Colonic mucosa (tissue), 4 donors: ENCODE data around the gene SPTLC2. TPM values are rescaled to one million over a fixed set of nuclear protein-coding genes. Genes with fewer than 3 reads are reported as not detected.

Source experiments
- DNase-seq: peaks from one replicate; pipeline ENCODE4 v3.0.0-alpha.2; 2020
- H3K27ac ChIP-seq: fragments of 200-600 bp; one replicate; pipeline ENCODE4 v1.8.0; 2021
- H3K27me3 ChIP-seq: fragments of 200-600 bp; one replicate; pipeline ENCODE4 v1.8.0; 2021
- H3K36me3 ChIP-seq: fragments of 200-600 bp; one replicate; pipeline ENCODE4 v1.8.0; 2021
- H3K4me1 ChIP-seq: fragments of 200-600 bp; one replicate; pipeline ENCODE4 v1.8.0; 2021; ENCODE audit warnings: mild to moderate bottlenecking
- H3K4me3 ChIP-seq: fragments of 200-600 bp; one replicate; pipeline ENCODE4 v1.8.0; 2021
- H3K9ac ChIP-seq, 2 donors: one replicate each; pipeline ENCODE4 v1.7.0; 2013; ENCODE audit warnings: control low read depth in 2 of 2, low read depth in 2 of 2, low read length in 2 of 2
- H3K9me3 ChIP-seq: fragments of 200-600 bp; one replicate; pipeline ENCODE4 v1.8.0; 2021
- intact Hi-C: fragments of 100-400 bp; cut with DNase I; formaldehyde crosslinking; loops from one replicate; pipeline ENCODE4 v1.14.1; 2022
- total RNA-seq, 2 donors: library from RNA; stranded (reverse); fragmentation: NEBNext Ultra II Directional in 1 of 2; extraction: Animal tissue kit (Norgen Biotek cat#: 25700) in 1 of 2; gene quantifications; one replicate each; pipeline ENCODE4 v1.2.1, GENCODE V29; 2021
- TF ChIP-seq, protein P1 (sequence below): fragments of 200-600 bp; IDR thresholded peaks from one replicate; pipeline ENCODE4 v1.8.0; 2022; ENCODE audit warnings: antibody characterized with exemption, mild to moderate bottlenecking
- donor health status: healthy.
- donor health status: DM: no; HTN: no; CAD: no.
- donor health status: DM: no; HTN: no; CAD: no.

The SPTLC2 gene
- total RNA-seq, 2 donors from 2014 or later = 68.3 to 70.1 TPM

DNA sequence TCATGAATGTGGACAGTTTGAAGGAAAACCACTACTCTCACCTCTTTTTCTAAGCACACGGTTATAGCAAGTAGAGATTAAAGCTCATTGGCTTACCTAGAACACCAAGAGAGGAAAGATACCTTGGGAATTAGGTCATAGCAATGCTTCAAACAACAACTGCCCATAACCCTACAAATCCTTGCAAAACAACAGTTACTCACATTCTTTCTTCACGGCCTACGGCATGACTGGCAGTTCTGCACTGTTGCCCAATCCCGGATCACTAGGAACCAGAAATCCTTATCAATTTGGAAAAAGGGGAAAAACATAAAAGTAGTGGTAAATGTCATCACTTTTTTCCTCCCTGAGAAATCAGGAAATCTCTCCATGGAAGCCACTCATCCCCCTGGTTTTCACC, 108.2 kb downstream of the SPTLC2 start:
- Histone ChIP-seq H3K4me1 (no peaks in the 10 kb centered on the region), H3K9ac (no peak overlapping the region), H3K9me3 (no peaks in the 10 kb centered on the region), H3K27me3 (no peaks in the 10 kb centered on the region), H3K36me3 (no peaks in the 10 kb centered on the region), H3K4me3 (no peak overlapping the region), H3K27ac (no peak overlapping the region)
- intact Hi-C loops = no loop called here
- no peak for DNase-seq
- TF ChIP-seq, protein P1, sequence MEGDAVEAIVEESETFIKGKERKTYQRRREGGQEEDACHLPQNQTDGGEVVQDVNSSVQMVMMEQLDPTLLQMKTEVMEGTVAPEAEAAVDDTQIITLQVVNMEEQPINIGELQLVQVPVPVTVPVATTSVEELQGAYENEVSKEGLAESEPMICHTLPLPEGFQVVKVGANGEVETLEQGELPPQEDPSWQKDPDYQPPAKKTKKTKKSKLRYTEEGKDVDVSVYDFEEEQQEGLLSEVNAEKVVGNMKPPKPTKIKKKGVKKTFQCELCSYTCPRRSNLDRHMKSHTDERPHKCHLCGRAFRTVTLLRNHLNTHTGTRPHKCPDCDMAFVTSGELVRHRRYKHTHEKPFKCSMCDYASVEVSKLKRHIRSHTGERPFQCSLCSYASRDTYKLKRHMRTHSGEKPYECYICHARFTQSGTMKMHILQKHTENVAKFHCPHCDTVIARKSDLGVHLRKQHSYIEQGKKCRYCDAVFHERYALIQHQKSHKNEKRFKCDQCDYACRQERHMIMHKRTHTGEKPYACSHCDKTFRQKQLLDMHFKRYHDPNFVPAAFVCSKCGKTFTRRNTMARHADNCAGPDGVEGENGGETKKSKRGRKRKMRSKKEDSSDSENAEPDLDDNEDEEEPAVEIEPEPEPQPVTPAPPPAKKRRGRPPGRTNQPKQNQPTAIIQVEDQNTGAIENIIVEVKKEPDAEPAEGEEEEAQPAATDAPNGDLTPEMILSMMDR = no peak

DNA sequence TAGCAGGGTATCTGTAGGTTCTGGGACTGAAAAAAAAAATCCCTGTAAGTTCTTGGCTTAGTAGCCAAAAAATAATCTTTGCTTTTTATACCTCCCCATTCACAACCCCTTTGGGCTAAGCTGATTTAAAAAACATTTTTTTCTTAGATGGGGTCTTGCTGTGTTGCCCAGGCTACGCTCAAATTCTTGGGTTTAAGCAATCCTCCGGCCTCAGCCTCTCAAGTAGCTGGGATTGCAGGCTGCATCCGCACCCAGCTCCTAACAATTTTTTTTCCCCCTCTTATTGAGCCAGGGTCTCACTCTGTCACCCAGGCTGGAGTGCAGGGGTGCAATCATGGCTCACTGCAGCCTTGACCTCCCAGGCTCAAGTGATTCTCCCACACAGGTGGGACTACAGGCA, 108.7 kb downstream of the SPTLC2 start:
- H3K27ac ChIP-seq = no peak overlapping the region
- intact Hi-C loops = no loop called here
- H3K9me3 ChIP-seq = no peaks in the 10 kb centered on the region
- no peaks in the 10 kb centered on the region for H3K36me3 ChIP-seq
- no peaks in the 10 kb centered on the region for H3K4me1 ChIP-seq
- no peak for DNase-seq
- H3K27me3 ChIP-seq = no peaks in the 10 kb centered on the region
- H3K9ac ChIP-seq = no peak overlapping the region
- TF ChIP-seq, protein P1 = no peak
- no peak overlapping the region for H3K4me3 ChIP-seq

DNA sequence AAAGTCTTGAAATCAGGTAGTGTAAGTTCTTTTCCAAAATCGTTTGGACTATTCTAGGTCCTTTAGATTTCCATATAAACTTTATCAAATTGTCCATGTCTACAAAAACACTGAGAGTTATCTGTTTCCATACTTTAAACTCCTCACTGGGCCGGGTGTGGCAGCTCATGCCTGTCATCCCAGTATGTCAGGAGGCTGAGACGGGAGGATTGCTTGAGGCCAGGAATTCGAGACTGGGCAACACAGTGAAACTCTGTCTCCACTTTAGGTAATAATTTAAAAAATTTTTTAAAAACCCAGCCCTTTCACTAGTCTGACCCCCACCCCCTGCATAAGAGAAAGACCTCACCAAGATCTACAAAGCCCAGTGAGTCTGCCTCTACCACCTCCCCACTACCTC, 111.4 kb downstream of the SPTLC2 start:
- Histone ChIP-seq H3K9me3 (no peaks in the 10 kb centered on the region), H3K4me1 (no peaks in the 10 kb centered on the region), H3K27me3 (no peaks in the 10 kb centered on the region), H3K27ac (no peak overlapping the region), H3K9ac (no peak overlapping the region), H3K36me3 (no peaks in the 10 kb centered on the region), H3K4me3 (no peak overlapping the region)
- DNase-seq = no peak
- intact Hi-C loops = no loop called here
- TF ChIP-seq, protein P1 = no peak

DNA sequence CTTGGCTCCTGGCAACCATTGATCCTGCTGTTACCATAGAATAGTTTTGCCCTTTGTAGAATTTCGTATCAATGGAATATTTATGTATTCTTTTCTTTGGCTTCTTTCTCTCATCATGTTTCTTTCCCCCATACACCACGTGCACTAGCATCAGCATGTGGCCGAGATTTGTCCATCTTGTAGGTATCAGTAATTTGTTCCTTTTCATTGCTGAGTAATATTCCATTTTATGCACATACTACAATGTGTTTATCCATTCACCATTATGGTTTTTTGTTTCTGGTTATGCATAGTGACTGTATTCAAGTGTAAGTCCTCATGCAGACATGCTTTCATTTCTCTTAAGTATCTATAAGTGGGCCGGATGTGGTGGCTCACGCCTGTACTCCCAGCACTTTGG, 113.3 kb downstream of the SPTLC2 start:
- DNase-seq = no peak
- peaks cover 3% of the 10 kb centered on the region for H3K4me1 ChIP-seq
- H3K4me3 ChIP-seq = no peak overlapping the region
- intact Hi-C loops = no loop called here
- H3K9me3 ChIP-seq = no peaks in the 10 kb centered on the region
- H3K36me3 ChIP-seq = no peaks in the 10 kb centered on the region
- peaks cover 17% of the 10 kb centered on the region for H3K27me3 ChIP-seq
- no peak overlapping the region for H3K9ac ChIP-seq
- TF ChIP-seq, protein P1 = no peak
- no peak overlapping the region for H3K27ac ChIP-seq

DNA sequence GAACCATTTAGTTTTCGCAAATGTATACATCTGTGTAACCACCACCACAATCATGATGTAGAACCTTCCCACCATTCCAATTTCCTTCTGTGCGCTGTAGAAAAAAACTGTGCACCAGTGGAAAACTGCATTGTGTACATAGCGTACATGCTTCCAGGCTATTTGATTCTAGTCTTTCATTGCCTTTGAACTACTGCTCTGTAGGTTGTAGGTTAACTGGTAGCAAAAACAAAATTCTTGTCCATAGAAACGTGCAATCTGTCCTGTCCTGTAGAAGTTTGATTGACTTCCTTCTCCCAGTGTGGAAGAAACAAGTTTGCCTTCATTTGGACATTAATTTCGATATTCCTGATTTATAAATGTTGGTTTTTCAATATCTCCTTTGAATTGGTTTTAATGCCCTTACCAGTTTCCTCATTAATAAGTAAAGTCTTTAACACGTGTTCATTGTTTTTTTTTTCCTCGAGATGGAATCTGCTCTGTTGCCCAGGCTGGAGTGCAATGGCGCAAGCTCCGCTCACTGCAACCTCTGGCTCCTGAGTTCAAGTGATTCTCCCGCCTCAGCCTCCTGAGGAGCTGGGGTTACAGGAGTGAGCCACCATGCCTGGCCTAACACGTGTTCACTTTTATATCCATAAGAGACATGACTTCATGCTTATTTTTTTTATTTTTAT, 114.2 kb downstream of the SPTLC2 start:
- Histone ChIP-seq H3K27me3 (peaks cover 20% of the 10 kb centered on the region), H3K9me3 (no peaks in the 10 kb centered on the region), H3K4me3 (no peak overlapping the region), H3K27ac (no peak overlapping the region), H3K9ac (no peak overlapping the region), H3K4me1 (peaks cover 5% of the 10 kb centered on the region), H3K36me3 (no peaks in the 10 kb centered on the region)
- intact Hi-C loops = no loop called here
- DNase-seq = no peak
- TF ChIP-seq, protein P1 = no peak
